K562 (cell line): Measurements from ENCODE around the gene ITGAE. TPM values are rescaled to one million over a fixed set of nuclear protein-coding genes. Genes with fewer than 3 reads are reported as not detected.

Source experiments
- ATAC-seq: fragments of 200-7000 bp; cut with Tn5 transposase; 3 replicates; pipeline ENCODE4 v1.9.1; 2020; ENCODE audit warnings: moderate library complexity
- BruUV-seq: library from RNA; stranded (reverse); fragments of 400-500 nt; replicated peaks from 2 replicates; lab custom pipeline; 2021; lab: Mats Ljungman, UMichigan
- CTCF ChIA-PET: fragments of 300-600 bp; formaldehyde crosslinking; extraction: SDS; loops from one replicate; lab custom pipeline; 2021; ENCODE audit warnings: low intra/inter-chr PET ratio; lab: Yijun Ruan, JAX
- POLR2A ChIA-PET: fragments of 300-600, 350-650 bp; sonication (Branson Sonifier 250); formaldehyde crosslinking; extraction: SDS; loops from one replicate; lab custom pipeline; 2021; ENCODE audit warnings: antibody characterized with exemption, inconsistent platforms; lab: Yijun Ruan, JAX
- DNase-seq, 4 experiments: peaks; one replicate each; pipeline versions ENCODE4 v3.0.0 to v3.0.0-alpha.2; 2011 to 2018; ENCODE audit warnings: low spot score in 3 of 4, mixed read lengths in 3 of 4; ENCODE audit errors: extremely low read depth in 1 of 4
- FAIRE-seq: peaks from 2 replicates; lab custom pipeline; 2011; peaks lifted over from hg19 to GRCh38; lab: Jason Lieb, UNC
- H2AFZ ChIP-seq: 2 replicates; pipeline ENCODE4 v1.6.0; 2011; ENCODE audit warnings: low read depth, low read length, control low read depth, inconsistent platforms
- H3K27ac ChIP-seq: fragments of 200-600 bp; 3 replicates; pipeline ENCODE4 v1.8.0; 2011; ENCODE audit warnings: low read depth, mild to moderate bottlenecking, control low read depth, inconsistent platforms, low read length, moderate library complexity, mixed read lengths; ENCODE audit errors: extremely low read depth
- H3K27me3 ChIP-seq, 2 experiments: fragments of 300-600 bp in 1 of 2; 2 replicates in 1 of 2; 3 replicates in 1 of 2; pipeline versions ENCODE4 v1.6.0 to v1.8.0; 2011; ENCODE audit warnings: inconsistent platforms in 2 of 2, low read length in 2 of 2, mild to moderate bottlenecking in 1 of 2, mixed read lengths in 1 of 2, moderate library complexity in 1 of 2; ENCODE audit not compliant: control insufficient read depth in 2 of 2, insufficient read depth in 2 of 2
- H3K36me3 ChIP-seq: fragments of 300-600 bp; 3 replicates; pipeline ENCODE4 v1.8.0; 2011; ENCODE audit warnings: mild to moderate bottlenecking, low read length, inconsistent platforms; ENCODE audit not compliant: control insufficient read depth, insufficient read depth
- H3K4me1 ChIP-seq, 2 experiments: fragments of 200-600 bp in 1 of 2; replicated peaks in 1 of 2; 2 replicates in 1 of 2; 3 replicates in 1 of 2; pipeline versions ENCODE4 v1.5.1 to v1.8.0; 2011; ENCODE audit warnings: inconsistent platforms in 2 of 2, low read length in 2 of 2, mild to moderate bottlenecking in 1 of 2, mixed read lengths in 1 of 2, moderate library complexity in 1 of 2; ENCODE audit not compliant: control insufficient read depth in 2 of 2, insufficient read depth in 2 of 2
- H3K4me2 ChIP-seq: 2 replicates; pipeline ENCODE4 v1.6.1; 2011; ENCODE audit warnings: low read length, control low read depth, inconsistent platforms, mixed read lengths; ENCODE audit not compliant: insufficient read depth
- H3K4me3 ChIP-seq: fragments of 200-600 bp; sonication (generic), shearing (Covaris generic); 2 replicates; pipeline ENCODE4 v1.5.1; 2016; ENCODE audit warnings: control low read depth, inconsistent platforms
- H3K79me2 ChIP-seq: fragments of 200-600 bp; 3 replicates; pipeline ENCODE4 v1.8.0; 2011; ENCODE audit warnings: low read length, inconsistent platforms; ENCODE audit not compliant: control insufficient read depth, insufficient read depth
- H3K9ac ChIP-seq, 2 experiments: 2 replicates each; pipeline versions ENCODE4 v1.6.0 to v1.6.1; 2011; ENCODE audit warnings: low read depth in 2 of 2, low read length in 2 of 2, control low read depth in 1 of 2, inconsistent platforms in 1 of 2, mild to moderate bottlenecking in 1 of 2, mixed read lengths in 1 of 2; ENCODE audit not compliant: insufficient read depth in 1 of 2
- H3K9me1 ChIP-seq: one replicate; pipeline ENCODE4 v1.6.0; 2011; ENCODE audit warnings: inconsistent platforms, mild to moderate bottlenecking, low read length, moderate library complexity; ENCODE audit not compliant: control insufficient read depth, insufficient read depth
- H3K9me3 ChIP-seq: replicated peaks from 2 replicates; pipeline ENCODE4 v1.5.1; 2011; ENCODE audit warnings: low read depth, low read length, inconsistent platforms; ENCODE audit not compliant: control insufficient read depth, insufficient read depth
- H4K20me1 ChIP-seq: replicated peaks from 2 replicates; pipeline ENCODE4 v1.6.1; 2011; ENCODE audit warnings: low read length, inconsistent platforms, mixed read lengths; ENCODE audit not compliant: control insufficient read depth, insufficient read depth
- ATF7 ChIP-seq: fragments of 450-650 bp; IDR thresholded peaks from 2 replicates; pipeline ENCODE4 v1.7.1; 2014; ENCODE audit warnings: mild to moderate bottlenecking, moderate library complexity
- DACH1 ChIP-seq: fragments of 450-650 bp; IDR thresholded peaks from 2 replicates; pipeline ENCODE4 v1.6.1; 2018; ENCODE audit not compliant: partially characterized antibody
- FOS ChIP-seq: IDR thresholded peaks from 3 replicates; pipeline ENCODE4 v1.6.1; 2011; ENCODE audit not compliant: insufficient read length; ENCODE audit errors: extremely low read depth
- GABPA ChIP-seq: fragments of 200-800 bp; sonication (Bioruptor generic); conservative IDR thresholded peaks from 2 replicates; pipeline ENCODE4 v1.6.1; 2016; ENCODE audit warnings: low read depth, missing genetic modification characterization, missing compliant biosample characterization
- NRF1 ChIP-seq, 2 experiments: fragments of 450-650 bp; IDR thresholded peaks in 1 of 2; conservative IDR thresholded peaks in 1 of 2; 2 replicates each; pipeline ENCODE4 v1.6.1; 2014; ENCODE audit warnings: mild to moderate bottlenecking in 2 of 2
- SMAD1 ChIP-seq: fragments of 150-350 bp; IDR thresholded peaks from 2 replicates; pipeline ENCODE4 v1.6.1; 2014; ENCODE audit warnings: low read length, low read depth; ENCODE audit not compliant: partially characterized antibody
- SMARCA5 ChIP-seq: fragments of 450-650 bp; IDR thresholded peaks from 2 replicates; pipeline ENCODE4 v1.6.1; 2016
- ZNF253 ChIP-seq: fragments of 250-450 bp; sonication (Bioruptor Pico); conservative IDR thresholded peaks from 2 replicates; pipeline ENCODE4 v1.6.1; 2021; ENCODE audit warnings: mild to moderate bottlenecking
- ZNF395 ChIP-seq: fragments of 200-800 bp; sonication (Bioruptor generic); IDR thresholded peaks from 2 replicates; pipeline ENCODE4 v1.6.1; 2017; ENCODE audit warnings: missing genetic modification characterization, missing compliant biosample characterization
- WGBS: fragments of 100-300 bp; shearing (Covaris generic); methylation state at CpG from one replicate; pipeline ENCODE4 v1.1.6; 2016; ENCODE audit warnings: low coverage, mixed read lengths; ENCODE audit not compliant: insufficient coverage; ENCODE audit errors: missing lambda C conversion rate; 5-methylcytosine and 5-hydroxymethylcytosine counted together
- in situ Hi-C: fragments of 300-500 bp; cut with MboI; formaldehyde crosslinking; loops from 4 replicates; pipeline ENCODE4 v1.15.0; 2018; ENCODE audit warnings: inconsistent platforms, mixed read lengths
- intact Hi-C: fragments of 100-400 bp; cut with micrococcal nuclease; formaldehyde crosslinking; loops from 2 replicates; pipeline ENCODE4 v1.14.2; 2022
- polyA plus RNA-seq, 8 experiments: library from polyadenylated mRNA; depleted of rRNA in 4 of 8; stranded (reverse) in 5 of 8; unstranded in 3 of 8; fragments of >200 nt; fragmentation: Nextera tagmentation in 2 of 8; fragmentation: Illumina TruSeq in 1 of 8; extraction: Ambion mirVana in 2 of 8; extraction: Trizol in 1 of 8; gene quantifications; 2 replicates each; pipeline versions ENCODE4 v1.2.1 to v1.2.3, GENCODE V29; 2011 to 2014; ENCODE audit warnings: inconsistent platforms in 1 of 8, missing spikeins in 1 of 8
- total RNA-seq, 7 experiments: library from RNA; depleted of rRNA in 6 of 7; stranded (reverse); fragments of >200 nt in 6 of 7; fragmentation: Illumina TruSeq in 2 of 7; extraction: Trizol in 2 of 7; gene quantifications; 2 replicates each; pipeline versions ENCODE4 v1.2.1 to v1.2.3, GENCODE V29; 2011 to 2021; ENCODE audit warnings: low replicate concordance in 1 of 7
- TF ChIP-seq, protein P1 (sequence below), 3 experiments: fragments of 200-800 bp in 1 of 3; sonication (Bioruptor generic) in 1 of 3; sonication (generic) in 1 of 3; formaldehyde crosslinking in 1 of 3; IDR thresholded peaks; 2 replicates each; pipeline versions ENCODE4 v1.6.1 to v1.8.0; 2016 to 2022; ENCODE audit warnings: mild to moderate bottlenecking in 2 of 3, missing compliant biosample characterization in 2 of 3, missing genetic modification characterization in 2 of 3, missing genetic modification reagents in 1 of 3
- TF ChIP-seq, protein P2 (sequence below): fragments of 150-350 bp; IDR thresholded peaks from 2 replicates; pipeline ENCODE4 v1.6.1; 2014; ENCODE audit warnings: low read depth, mild to moderate bottlenecking, low read length, borderline replicate concordance
- TF ChIP-seq, protein P3 (sequence below): sonication (generic); formaldehyde crosslinking; IDR thresholded peaks from 2 replicates; pipeline ENCODE4 v1.8.0; 2022; ENCODE audit warnings: missing genetic modification reagents, mild to moderate bottlenecking, borderline replicate concordance

The ITGAE gene
- total and polyA plus RNA-seq, 9 of the 15 experiments (the other 6 are each of a cell fraction or from before 2014, with no cell fraction given): 14.8 to 160 (median 27.0) TPM

DNA sequence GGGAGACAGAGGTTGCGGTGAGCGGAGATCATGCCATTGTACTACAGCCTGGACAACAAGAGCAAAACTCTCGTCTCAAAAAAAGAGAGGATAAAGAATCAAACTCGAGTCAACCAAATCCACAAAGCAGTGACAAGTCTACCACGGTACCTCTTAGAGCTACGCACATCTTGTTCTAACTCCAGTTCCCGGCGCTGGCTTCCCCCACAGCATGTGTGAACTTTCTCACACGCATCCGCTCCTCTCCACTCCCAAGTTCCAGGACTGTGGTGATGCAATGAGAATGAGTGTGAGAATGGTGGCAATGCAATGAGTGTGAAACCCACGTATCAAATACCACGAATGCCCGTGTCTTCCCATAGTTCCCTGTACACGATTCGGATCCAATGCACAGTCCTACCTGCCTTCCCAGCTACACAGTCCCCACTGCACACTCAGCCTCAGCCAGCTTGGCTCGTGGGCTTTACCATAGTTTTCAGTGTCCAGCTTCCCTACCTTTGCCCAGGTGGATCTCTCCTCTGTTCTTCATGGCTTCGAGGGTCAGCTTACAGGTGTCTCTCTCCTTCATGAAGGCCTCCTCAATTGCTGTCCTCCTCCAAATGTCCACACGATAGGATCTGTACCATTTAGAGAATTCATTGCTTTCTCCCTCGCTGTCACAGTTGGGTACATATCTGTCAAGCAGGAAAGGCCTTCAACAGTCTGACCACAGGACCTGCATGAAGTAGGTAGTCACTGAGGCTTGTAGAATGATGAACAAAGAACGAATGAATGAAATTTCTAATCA, 95.9 kb downstream of the ITGAE start:
- in situ Hi-C loops: no loop called here
- POLR2A ChIA-PET: no interaction called here

More for the DNA sequence above, 95.9 kb downstream of the ITGAE start:
- DNase-seq: no peak
- no peaks in the 10 kb centered on the region for H3K36me3 ChIP-seq
- TF ChIP-seq GABPA (tag) (no peak), ATF7 (no peak), SMARCA5 (no peak), ZNF395 (CRISPR knock-in tag) (no peak), ZNF253 (CRISPR knock-in tag) (no peak), FOS (no peak), NRF1 (conservative IDR thresholded peaks at IDR 0.05 in 1 of 2, IDR thresholded peaks at IDR 0.05 in 1 of 2) (no peak), SMAD1 (no peak), DACH1 (no peak)
- TF ChIP-seq, protein P1, sequence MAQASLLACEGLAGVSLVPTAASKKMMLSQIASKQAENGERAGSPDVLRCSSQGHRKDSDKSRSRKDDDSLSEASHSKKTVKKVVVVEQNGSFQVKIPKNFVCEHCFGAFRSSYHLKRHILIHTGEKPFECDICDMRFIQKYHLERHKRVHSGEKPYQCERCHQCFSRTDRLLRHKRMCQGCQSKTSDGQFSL (CRISPR knock-in tag; IDR thresholded peaks at IDR 0.05): no peak
- TF ChIP-seq, protein P1 (tag; IDR thresholded peaks at IDR 0.05): no peak
- TF ChIP-seq, protein P2, sequence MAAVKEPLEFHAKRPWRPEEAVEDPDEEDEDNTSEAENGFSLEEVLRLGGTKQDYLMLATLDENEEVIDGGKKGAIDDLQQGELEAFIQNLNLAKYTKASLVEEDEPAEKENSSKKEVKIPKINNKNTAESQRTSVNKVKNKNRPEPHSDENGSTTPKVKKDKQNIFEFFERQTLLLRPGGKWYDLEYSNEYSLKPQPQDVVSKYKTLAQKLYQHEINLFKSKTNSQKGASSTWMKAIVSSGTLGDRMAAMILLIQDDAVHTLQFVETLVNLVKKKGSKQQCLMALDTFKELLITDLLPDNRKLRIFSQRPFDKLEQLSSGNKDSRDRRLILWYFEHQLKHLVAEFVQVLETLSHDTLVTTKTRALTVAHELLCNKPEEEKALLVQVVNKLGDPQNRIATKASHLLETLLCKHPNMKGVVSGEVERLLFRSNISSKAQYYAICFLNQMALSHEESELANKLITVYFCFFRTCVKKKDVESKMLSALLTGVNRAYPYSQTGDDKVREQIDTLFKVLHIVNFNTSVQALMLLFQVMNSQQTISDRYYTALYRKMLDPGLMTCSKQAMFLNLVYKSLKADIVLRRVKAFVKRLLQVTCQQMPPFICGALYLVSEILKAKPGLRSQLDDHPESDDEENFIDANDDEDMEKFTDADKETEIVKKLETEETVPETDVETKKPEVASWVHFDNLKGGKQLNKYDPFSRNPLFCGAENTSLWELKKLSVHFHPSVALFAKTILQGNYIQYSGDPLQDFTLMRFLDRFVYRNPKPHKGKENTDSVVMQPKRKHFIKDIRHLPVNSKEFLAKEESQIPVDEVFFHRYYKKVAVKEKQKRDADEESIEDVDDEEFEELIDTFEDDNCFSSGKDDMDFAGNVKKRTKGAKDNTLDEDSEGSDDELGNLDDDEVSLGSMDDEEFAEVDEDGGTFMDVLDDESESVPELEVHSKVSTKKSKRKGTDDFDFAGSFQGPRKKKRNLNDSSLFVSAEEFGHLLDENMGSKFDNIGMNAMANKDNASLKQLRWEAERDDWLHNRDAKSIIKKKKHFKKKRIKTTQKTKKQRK: no peak
- TF ChIP-seq, protein P3, sequence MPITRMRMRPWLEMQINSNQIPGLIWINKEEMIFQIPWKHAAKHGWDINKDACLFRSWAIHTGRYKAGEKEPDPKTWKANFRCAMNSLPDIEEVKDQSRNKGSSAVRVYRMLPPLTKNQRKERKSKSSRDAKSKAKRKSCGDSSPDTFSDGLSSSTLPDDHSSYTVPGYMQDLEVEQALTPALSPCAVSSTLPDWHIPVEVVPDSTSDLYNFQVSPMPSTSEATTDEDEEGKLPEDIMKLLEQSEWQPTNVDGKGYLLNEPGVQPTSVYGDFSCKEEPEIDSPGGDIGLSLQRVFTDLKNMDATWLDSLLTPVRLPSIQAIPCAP (CRISPR knock-in tag): no peak
- H3K4me3 ChIP-seq: no peak overlapping the region
- no peak for ATAC-seq
- no peak overlapping the region for H2AFZ ChIP-seq
- H3K9me1 ChIP-seq: no peaks in the 10 kb centered on the region
- FAIRE-seq: no peak
- WGBS: 45% methylated on average over 18 of the region's 20 CpGs
- H4K20me1 ChIP-seq: no peaks in the 10 kb centered on the region
- H3K9me3 ChIP-seq: no peaks in the 10 kb centered on the region
- H3K79me2 ChIP-seq: no peaks in the 10 kb centered on the region
- no peaks in the 10 kb centered on the region for H3K27me3 ChIP-seq
- intact Hi-C loops: no loop called here
- H3K4me1 ChIP-seq: no peaks in the 10 kb centered on the region; a peak in 1 of 5 replicates
- CTCF ChIA-PET: no interaction called here
- no TSS peak for BruUV-seq
- no peak overlapping the region for H3K9ac ChIP-seq
- H3K27ac ChIP-seq: no peak overlapping the region
- no peak overlapping the region for H3K4me2 ChIP-seq
